ENCODE measurements around the gene HIVEP1. TPM values are rescaled to one million over a fixed set of nuclear protein-coding genes. Genes with fewer than 3 reads are reported as not detected.
"Not testable (repeated sequence)": the region's sequence is repeated elsewhere in the genome, so short reads cannot be mapped to it uniquely, and the experiment has no call there.

HIVEP1 gene
- total and polyA plus RNA-seq, 2 donors from 2014 or later, result 3.6 to 30.4 TPM

GRCh38 chr6:12173181-12173580, 161.1 kb downstream of the HIVEP1 start:
- H3K27me3 ChIP-seq (ENCODE audit: control insufficient read depth, insufficient read depth, low read length), result no peaks in the 10 kb centered on the region
- no peak overlapping the region for H3K9ac ChIP-seq (ENCODE audit: low read length in 3 of 3)
- TF ChIP-seq, protein P1, sequence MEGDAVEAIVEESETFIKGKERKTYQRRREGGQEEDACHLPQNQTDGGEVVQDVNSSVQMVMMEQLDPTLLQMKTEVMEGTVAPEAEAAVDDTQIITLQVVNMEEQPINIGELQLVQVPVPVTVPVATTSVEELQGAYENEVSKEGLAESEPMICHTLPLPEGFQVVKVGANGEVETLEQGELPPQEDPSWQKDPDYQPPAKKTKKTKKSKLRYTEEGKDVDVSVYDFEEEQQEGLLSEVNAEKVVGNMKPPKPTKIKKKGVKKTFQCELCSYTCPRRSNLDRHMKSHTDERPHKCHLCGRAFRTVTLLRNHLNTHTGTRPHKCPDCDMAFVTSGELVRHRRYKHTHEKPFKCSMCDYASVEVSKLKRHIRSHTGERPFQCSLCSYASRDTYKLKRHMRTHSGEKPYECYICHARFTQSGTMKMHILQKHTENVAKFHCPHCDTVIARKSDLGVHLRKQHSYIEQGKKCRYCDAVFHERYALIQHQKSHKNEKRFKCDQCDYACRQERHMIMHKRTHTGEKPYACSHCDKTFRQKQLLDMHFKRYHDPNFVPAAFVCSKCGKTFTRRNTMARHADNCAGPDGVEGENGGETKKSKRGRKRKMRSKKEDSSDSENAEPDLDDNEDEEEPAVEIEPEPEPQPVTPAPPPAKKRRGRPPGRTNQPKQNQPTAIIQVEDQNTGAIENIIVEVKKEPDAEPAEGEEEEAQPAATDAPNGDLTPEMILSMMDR (IDR thresholded peaks at IDR 0.05; ENCODE audit: borderline replicate concordance, extremely low read depth, insufficient read depth), result no peak
- DNase-seq (peak in 1 of 5 donors; percentile 25), FAIRE-seq (no peak)
- no peaks in the 10 kb centered on the region for H3K9me3 ChIP-seq (ENCODE audit: control insufficient read depth in 2 of 3, insufficient read depth in 1 of 3, low read length in 3 of 3)
- intact Hi-C loops (cut with DNase I), result no loop called here
- H3K27ac ChIP-seq (ENCODE audit: low read depth in 2 of 2, low read length in 2 of 2), result no peak overlapping the region
- no peak overlapping the region for H3K4me3 ChIP-seq (ENCODE audit: low read length in 3 of 3)
- no peaks in the 10 kb centered on the region for H3K36me3 ChIP-seq (ENCODE audit: control insufficient read depth in 2 of 3, insufficient read depth in 3 of 3, low read length in 3 of 3)
- peaks cover 0 to 4% (median 0%) of the 10 kb centered on the region in 3 donors for H3K4me1 ChIP-seq (ENCODE audit: control insufficient read depth in 2 of 3, insufficient read depth in 2 of 3, low read depth in 1 of 3, low read length in 3 of 3)

DNA sequence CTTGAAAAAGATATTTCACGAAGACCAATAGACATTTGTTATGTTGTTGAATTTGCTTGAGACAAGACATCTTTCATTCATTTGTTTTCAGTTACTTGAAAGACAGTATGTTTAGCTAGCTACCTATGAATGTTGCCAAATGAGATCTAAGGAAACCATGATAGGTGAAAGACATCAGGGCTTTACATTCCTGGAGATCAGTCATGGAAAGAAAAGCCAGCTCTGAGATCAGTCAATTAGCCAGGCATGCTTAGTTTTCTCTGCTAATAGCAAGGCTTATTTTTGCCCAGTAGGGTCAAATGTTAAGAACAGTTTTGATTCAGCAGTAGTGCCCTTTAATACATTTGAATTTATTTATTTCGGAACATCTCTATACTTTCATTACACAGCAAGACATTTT, 161.5 kb downstream of the HIVEP1 start:
- H3K4me1 ChIP-seq (ENCODE audit: control insufficient read depth in 2 of 3, insufficient read depth in 2 of 3, low read depth in 1 of 3, low read length in 3 of 3), result peaks cover 0 to 4% (median 0%) of the 10 kb centered on the region in 3 donors
- no peak overlapping the region for H3K9ac ChIP-seq (ENCODE audit: low read length in 3 of 3)
- FAIRE-seq (no peak), DNase-seq (peak in 2 of 5 donors; percentile 71 to 78)
- H3K36me3 ChIP-seq (ENCODE audit: control insufficient read depth in 2 of 3, insufficient read depth in 3 of 3, low read length in 3 of 3), result no peaks in the 10 kb centered on the region
- no peak overlapping the region for H3K27ac ChIP-seq (ENCODE audit: low read depth in 2 of 2, low read length in 2 of 2)
- no peaks in the 10 kb centered on the region for H3K27me3 ChIP-seq (ENCODE audit: control insufficient read depth, insufficient read depth, low read length)
- intact Hi-C loops (cut with DNase I), result no loop called here
- no peaks in the 10 kb centered on the region for H3K9me3 ChIP-seq (ENCODE audit: control insufficient read depth in 2 of 3, insufficient read depth in 1 of 3, low read length in 3 of 3)
- TF ChIP-seq, protein P1 (IDR thresholded peaks at IDR 0.05; ENCODE audit: borderline replicate concordance, extremely low read depth, insufficient read depth), result no peak
- no peak overlapping the region for H3K4me3 ChIP-seq (ENCODE audit: low read length in 3 of 3)

DNA sequence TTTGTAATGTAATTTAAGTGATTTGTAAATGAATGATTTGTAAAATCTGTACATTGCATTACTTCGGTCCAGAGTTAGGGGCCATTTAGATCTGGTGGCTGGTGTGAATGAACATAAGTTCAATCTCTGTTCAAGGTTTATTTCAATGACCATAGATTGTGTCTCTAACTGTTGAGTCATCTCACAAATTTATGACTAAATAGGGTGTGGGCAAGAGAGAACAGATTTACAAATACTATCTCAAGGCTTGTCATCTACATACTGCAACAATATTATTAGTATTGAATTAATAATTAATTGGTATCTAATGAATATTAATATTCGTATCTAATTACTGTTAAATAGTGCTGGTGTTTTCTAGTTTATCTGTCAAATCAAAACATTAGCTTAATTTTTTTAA, 162.8 kb downstream of the HIVEP1 start:
- no peaks in the 10 kb centered on the region for H3K36me3 ChIP-seq (ENCODE audit: control insufficient read depth in 2 of 3, insufficient read depth in 3 of 3, low read length in 3 of 3)
- FAIRE-seq (no peak), DNase-seq (no peak)
- intact Hi-C loops (cut with DNase I), result no loop called here
- H3K4me3 ChIP-seq (ENCODE audit: low read length in 3 of 3), result no peak overlapping the region
- H3K27ac ChIP-seq (ENCODE audit: low read depth in 2 of 2, low read length in 2 of 2), result no peak overlapping the region
- peaks cover 0 to 4% (median 0%) of the 10 kb centered on the region in 3 donors for H3K4me1 ChIP-seq (ENCODE audit: control insufficient read depth in 2 of 3, insufficient read depth in 2 of 3, low read depth in 1 of 3, low read length in 3 of 3)
- H3K27me3 ChIP-seq (ENCODE audit: control insufficient read depth, insufficient read depth, low read length), result no peaks in the 10 kb centered on the region
- TF ChIP-seq, protein P1 (IDR thresholded peaks at IDR 0.05; ENCODE audit: borderline replicate concordance, extremely low read depth, insufficient read depth), result no peak
- H3K9me3 ChIP-seq (ENCODE audit: control insufficient read depth in 2 of 3, insufficient read depth in 1 of 3, low read length in 3 of 3), result no peaks in the 10 kb centered on the region
- H3K9ac ChIP-seq (ENCODE audit: low read length in 3 of 3), result no peak overlapping the region

- H3K27ac ChIP-seq (ENCODE audit: low read depth in 2 of 2, low read length in 2 of 2), result no peak overlapping the region
- H3K4me1 ChIP-seq (ENCODE audit: control insufficient read depth in 2 of 3, insufficient read depth in 2 of 3, low read depth in 1 of 3, low read length in 3 of 3), result peaks cover 0 to 4% (median 0%) of the 10 kb centered on the region in 3 donors
- H3K9ac ChIP-seq (ENCODE audit: low read length in 3 of 3), result no peak overlapping the region
- no peak overlapping the region for H3K4me3 ChIP-seq (ENCODE audit: low read length in 3 of 3)
- H3K36me3 ChIP-seq (ENCODE audit: control insufficient read depth in 2 of 3, insufficient read depth in 3 of 3, low read length in 3 of 3), result no peaks in the 10 kb centered on the region
- no peak for FAIRE-seq
- H3K27me3 ChIP-seq (ENCODE audit: control insufficient read depth, insufficient read depth, low read length), result no peaks in the 10 kb centered on the region
- DNase-seq, result no peak
- no peaks in the 10 kb centered on the region for H3K9me3 ChIP-seq (ENCODE audit: control insufficient read depth in 2 of 3, insufficient read depth in 1 of 3, low read length in 3 of 3)
- intact Hi-C loops (cut with DNase I), result no loop called here
- TF ChIP-seq, protein P1 (IDR thresholded peaks at IDR 0.05; ENCODE audit: borderline replicate concordance, extremely low read depth, insufficient read depth), result no peak
Observed at GRCh38 chr6:12175626-12176025, 163.5 kb downstream of the HIVEP1 start.

- H3K27me3 ChIP-seq (ENCODE audit: control insufficient read depth, insufficient read depth, low read length); DNase-seq; FAIRE-seq; H3K9ac ChIP-seq (ENCODE audit: low read length in 3 of 3); H3K36me3 ChIP-seq (ENCODE audit: control insufficient read depth in 2 of 3, insufficient read depth in 3 of 3, low read length in 3 of 3); H3K27ac ChIP-seq (ENCODE audit: low read depth in 2 of 2, low read length in 2 of 2); H3K4me1 ChIP-seq (ENCODE audit: control insufficient read depth in 2 of 3, insufficient read depth in 2 of 3, low read depth in 1 of 3, low read length in 3 of 3); H3K9me3 ChIP-seq (ENCODE audit: control insufficient read depth in 2 of 3, insufficient read depth in 1 of 3, low read length in 3 of 3); H3K4me3 ChIP-seq (ENCODE audit: low read length in 3 of 3); intact Hi-C loops (cut with DNase I): not testable (repeated sequence)
Observed at GRCh38 chr6:12176782-12177181, 164.7 kb downstream of the HIVEP1 start.
